Ascending aorta (tissue), 2 donors: Measurements from ENCODE around the gene LTBP1. TPM values are rescaled to one million over a fixed set of nuclear protein-coding genes. Genes with fewer than 3 reads are reported as not detected.

ENCODE experiments used
- DNase-seq, 2 donors: peaks; one replicate each; pipeline ENCODE4 v3.0.0-alpha.2; 2019; ENCODE audit warnings: low spot score in 2 of 2
- H3K27ac ChIP-seq, 2 donors: fragments of 200-600 bp; sonication (generic); one replicate each; pipeline ENCODE4 v1.5.1; 2016 to 2017; ENCODE audit warnings: mild to moderate bottlenecking in 1 of 2
- H3K27me3 ChIP-seq: fragments of 200-600 bp; sonication (generic); one replicate; pipeline ENCODE4 v1.5.1; 2017
- H3K36me3 ChIP-seq, 2 donors: fragments of 200-600 bp; sonication (generic); one replicate each; pipeline ENCODE4 v1.5.1; 2016
- H3K4me1 ChIP-seq, 2 donors: fragments of 200-600 bp; sonication (generic); one replicate each; pipeline ENCODE4 v1.5.1; 2016 to 2017; ENCODE audit warnings: mild to moderate bottlenecking in 1 of 2
- H3K4me3 ChIP-seq, 2 donors: fragments of 200-600 bp; sonication (generic); one replicate each; pipeline ENCODE4 v1.5.1; 2016 to 2017; ENCODE audit warnings: mild to moderate bottlenecking in 1 of 2
- H3K9me3 ChIP-seq, 2 donors: fragments of 200-600 bp; sonication (generic); one replicate each; pipeline ENCODE4 v1.5.1; 2016
- CTCF ChIP-seq, 3 experiments: fragments of 200-600 bp in 2 of 3; fragments of 450-650 bp in 1 of 3; sonication (generic) in 2 of 3; IDR thresholded peaks; one replicate each; pipeline ENCODE4 v1.5.1; 2016 to 2019; ENCODE audit warnings: antibody characterized with exemption in 3 of 3, mild to moderate bottlenecking in 1 of 3, moderate library complexity in 1 of 3
- intact Hi-C: fragments of 100-400 bp; cut with DNase I; formaldehyde crosslinking; loops from one replicate; pipeline ENCODE4 v1.15.1; 2023
- total RNA-seq: library from RNA; depleted of rRNA; stranded (reverse); fragments of >200 nt; gene quantifications from one replicate; pipeline ENCODE4 v1.1.0, GENCODE V29; 2016

The LTBP1 gene
- total RNA-seq, 1 donor from 2014 or later = 295 TPM

GRCh38 chr2:33421820-33422219, 475.1 kb downstream of the LTBP1 start:
- no peak for TF ChIP-seq CTCF (IDR thresholded peaks at IDR 0.05)
- no peaks in the 10 kb centered on the region for H3K9me3 ChIP-seq
- DNase-seq = no peak
- no peak overlapping the region for H3K27ac ChIP-seq
- no peaks in the 10 kb centered on the region for H3K27me3 ChIP-seq
- no peak overlapping the region for H3K4me3 ChIP-seq
- intact Hi-C loops = no loop called here
- H3K4me1 ChIP-seq = no peaks in the 10 kb centered on the region
- H3K36me3 ChIP-seq = no peaks in the 10 kb centered on the region

DNA sequence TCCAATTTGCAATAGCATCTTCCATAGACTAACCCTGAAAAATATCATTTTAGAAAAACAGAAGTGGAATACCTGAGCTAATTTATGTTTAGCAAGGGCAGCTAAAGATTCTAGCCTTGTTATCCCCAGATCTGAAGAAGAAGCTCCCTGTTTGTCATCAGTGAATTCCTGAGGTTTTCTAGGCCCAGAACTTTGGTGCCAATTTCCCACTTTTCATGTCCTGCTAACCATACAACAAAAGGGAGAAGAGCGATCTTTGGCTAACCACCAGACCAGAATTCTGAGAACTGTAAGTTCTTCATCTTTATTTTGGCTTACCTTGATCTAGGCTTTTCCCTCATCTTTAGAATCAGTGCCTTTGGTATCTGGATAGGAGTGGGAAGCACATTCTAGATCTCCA, 478.4 kb downstream of the LTBP1 start:
- Histone ChIP-seq H3K4me1 (no peaks in the 10 kb centered on the region), H3K27ac (no peak overlapping the region), H3K4me3 (no peak overlapping the region), H3K27me3 (no peaks in the 10 kb centered on the region), H3K9me3 (no peaks in the 10 kb centered on the region), H3K36me3 (no peaks in the 10 kb centered on the region)
- no peak for DNase-seq
- no peak for TF ChIP-seq CTCF (IDR thresholded peaks at IDR 0.05)
- intact Hi-C loops = loop anchor here (5.0 kb wide), 1 partner anchor 868 kb away; no protein-coding TSS in a partner anchor

GRCh38 chr2:33425586-33426031, 478.9 kb downstream of the LTBP1 start:
- Histone ChIP-seq H3K4me3 (no peak overlapping the region), H3K9me3 (no peaks in the 10 kb centered on the region), H3K27me3 (no peaks in the 10 kb centered on the region), H3K36me3 (no peaks in the 10 kb centered on the region), H3K27ac (no peak overlapping the region), H3K4me1 (no peaks in the 10 kb centered on the region)
- TF ChIP-seq CTCF (IDR thresholded peaks at IDR 0.05) = no peak
- intact Hi-C loops = loop anchor here (5.0 kb wide), 1 partner anchor 868 kb away; no protein-coding TSS in a partner anchor
- DNase-seq = no peak

- no peak for DNase-seq
- Histone ChIP-seq H3K36me3 (no peaks in the 10 kb centered on the region), H3K27ac (no peak overlapping the region), H3K27me3 (no peaks in the 10 kb centered on the region), H3K9me3 (no peaks in the 10 kb centered on the region), H3K4me3 (no peak overlapping the region), H3K4me1 (no peaks in the 10 kb centered on the region)
- intact Hi-C loops = loop anchor here (5.0 kb wide), 1 partner anchor 869 kb away; no protein-coding TSS in a partner anchor
- TF ChIP-seq CTCF (IDR thresholded peaks at IDR 0.05) = no peak
Observed at GRCh38 chr2:33426666-33427231, 480.0 kb downstream of the LTBP1 start.

GRCh38 chr2:33430077-33430476, 483.3 kb downstream of the LTBP1 start:
- intact Hi-C loops = no loop called here
- no peak for DNase-seq
- Histone ChIP-seq H3K4me3 (no peak overlapping the region), H3K9me3 (no peaks in the 10 kb centered on the region), H3K36me3 (no peaks in the 10 kb centered on the region), H3K27ac (no peak overlapping the region), H3K27me3 (no peaks in the 10 kb centered on the region), H3K4me1 (peaks cover 0 to 8% of the 10 kb centered on the region in 2 donors)
- no peak for TF ChIP-seq CTCF (IDR thresholded peaks at IDR 0.05)
